Measurements from ENCODE around the gene LMBRD2. TPM values are rescaled to one million over a fixed set of nuclear protein-coding genes. Genes with fewer than 3 reads are reported as not detected.

LMBRD2 gene
- total RNA-seq, 1 donor from 2014 or later: 41.0 TPM

- DNase-seq: no peak
These were observed 45.9 kb downstream of the LMBRD2 start for GRCh38 chr5:36105819-36106218.

- DNase-seq: no peak
These were observed 51.9 kb downstream of the LMBRD2 start for GRCh38 chr5:36099748-36100147.

GRCh38 chr5:36096486-36096885 lies 55.2 kb downstream of the LMBRD2 start:
- DNase-seq: no peak

GRCh38 chr5:36089989-36090388 lies 61.7 kb downstream of the LMBRD2 start:
- peak; percentile 55 for DNase-seq

- DNase-seq: peak; percentile 71
These were observed 72.4 kb downstream of the LMBRD2 start for GRCh38 chr5:36079200-36079781.

- no peak for DNase-seq
These were observed 73.3 kb downstream of the LMBRD2 start for GRCh38 chr5:36078430-36078829.

- no peak for DNase-seq
These were observed 78.0 kb downstream of the LMBRD2 start for GRCh38 chr5:36073595-36074216.

GRCh38 chr5:36070687-36071571 lies 80.8 kb downstream of the LMBRD2 start:
- no peak for DNase-seq

GRCh38 chr5:36068751-36069281 lies 82.9 kb downstream of the LMBRD2 start:
- DNase-seq: no peak

GRCh38 chr5:36066540-36067210 lies 85.0 kb downstream of the LMBRD2 start, which contains the start of gene UGT3A2:
UGT3A2 (minus strand) TSS chr5:36066882; CDS start chr5:36066789, 93 bp downstream.
- peak; percentile 44 for DNase-seq

GRCh38 chr5:36066001-36066539 lies 85.6 kb downstream of the LMBRD2 start:
- no peak for DNase-seq

GRCh38 chr5:36060420-36060887 lies 91.2 kb downstream of the LMBRD2 start:
- peak; percentile 5 for DNase-seq

GRCh38 chr5:36059571-36060419 lies 91.9 kb downstream of the LMBRD2 start:
- DNase-seq: no peak

GRCh38 chr5:36058776-36059175 lies 92.9 kb downstream of the LMBRD2 start:
- DNase-seq: no peak

GRCh38 chr5:36057386-36057785 lies 94.3 kb downstream of the LMBRD2 start:
- DNase-seq: no peak

- DNase-seq: no peak
These were observed 95.3 kb downstream of the LMBRD2 start for GRCh38 chr5:36056422-36056821.

- no peak for DNase-seq
These were observed 95.7 kb downstream of the LMBRD2 start for GRCh38 chr5:36055984-36056383.

- DNase-seq: no peak
These were observed 97.0 kb downstream of the LMBRD2 start for GRCh38 chr5:36054647-36055046.

- DNase-seq: no peak
These were observed 99.1 kb downstream of the LMBRD2 start for GRCh38 chr5:36052538-36052937.

GRCh38 chr5:36049949-36050348 lies 101.7 kb downstream of the LMBRD2 start:
- DNase-seq: no peak

Data from tongue (tissue), 2 donors.